ENCODE results near the gene CECR2.

GRCh38 chr22:17436981-17437412 is 67.7 kb downstream of the CECR2 start:
- TF ChIP-seq POLR2A (IDR thresholded peaks at IDR 0.05; ENCODE audit: low read depth, low read length) (no peak), POLR2AphosphoS5 (IDR thresholded peaks at IDR 0.05; ENCODE audit: low read depth, low read length) (no peak), SPI1 (IDR thresholded peaks at IDR 0.05; ENCODE audit: low read depth, low read length) (no peak)
